ENCODE data around the gene SLC24A4. TPM values are rescaled to one million over a fixed set of nuclear protein-coding genes. Genes with fewer than 3 reads are reported as not detected.
A peak's percentile ranks its signal among the peaks of the same experiment; 100 is the strongest.

Gene SLC24A4
- total and polyA plus RNA-seq, 2 experiments from 2014 or later, result 0.46 to 0.50 TPM

- DNase-seq (ENCODE audit: low spot score), result no peak
- H3K4me3 ChIP-seq, result no peak overlapping the region
- 55% methylated on average over 7 of the region's 7 CpGs for WGBS (ENCODE audit: low lambda C conversion rate, missing lambda C conversion rate)
- TF ChIP-seq EZH2 (IDR thresholded peaks at IDR 0.05; ENCODE audit: borderline replicate concordance) (no peak), EZH2phosphoT487 (IDR thresholded peaks at IDR 0.05; ENCODE audit: low read depth, severe bottlenecking, unreplicated experiment) (no peak), CTCF (IDR thresholded peaks at IDR 0.05; ENCODE audit: poor library complexity) (no peak)
- no peaks in the 10 kb centered on the region for H4K20me1 ChIP-seq (ENCODE audit: insufficient read depth, poor library complexity, severe bottlenecking)
- H3K79me2 ChIP-seq, result no peaks in the 10 kb centered on the region
- H3K27me3 ChIP-seq, result no peaks in the 10 kb centered on the region
- H3K9me3 ChIP-seq (ENCODE audit: low read depth), result no peaks in the 10 kb centered on the region
- no peaks in the 10 kb centered on the region for H3K4me1 ChIP-seq (ENCODE audit: insufficient read depth)
- H2AFZ ChIP-seq, result no peak overlapping the region
- no peaks in the 10 kb centered on the region for H3K36me3 ChIP-seq (replicated peaks; ENCODE audit: insufficient read depth, low read depth)
- H3K4me2 ChIP-seq, result no peak overlapping the region
- H3K9me2 ChIP-seq (replicated peaks; ENCODE audit: insufficient read depth), result no peaks in the 10 kb centered on the region
- H3K27ac ChIP-seq, result peak overlapping the region; percentile 70
Measured at GRCh38 chr14:92413379-92413778, 90.4 kb downstream of the SLC24A4 start.

GRCh38 chr14:92414690-92415445 lies 91.9 kb downstream of the SLC24A4 start:
- 90% methylated on average over 13 of the region's 13 CpGs for WGBS (ENCODE audit: low lambda C conversion rate, missing lambda C conversion rate)
- no peak overlapping the region for H3K4me3 ChIP-seq
- no peaks in the 10 kb centered on the region for H3K9me3 ChIP-seq (ENCODE audit: low read depth)
- H3K27ac ChIP-seq, result no peak overlapping the region
- no peak for DNase-seq (ENCODE audit: low spot score)
- no peak overlapping the region for H3K4me2 ChIP-seq
- no peak for TF ChIP-seq EZH2phosphoT487 (IDR thresholded peaks at IDR 0.05; ENCODE audit: low read depth, severe bottlenecking, unreplicated experiment)
- no peak for TF ChIP-seq CTCF (IDR thresholded peaks at IDR 0.05; ENCODE audit: poor library complexity)
- no peak for TF ChIP-seq EZH2 (IDR thresholded peaks at IDR 0.05; ENCODE audit: borderline replicate concordance)
- no peaks in the 10 kb centered on the region for H3K79me2 ChIP-seq
- H3K36me3 ChIP-seq (replicated peaks; ENCODE audit: insufficient read depth, low read depth), result no peaks in the 10 kb centered on the region
- no peaks in the 10 kb centered on the region for H4K20me1 ChIP-seq (ENCODE audit: insufficient read depth, poor library complexity, severe bottlenecking)
- no peaks in the 10 kb centered on the region for H3K9me2 ChIP-seq (replicated peaks; ENCODE audit: insufficient read depth)
- no peak overlapping the region for H2AFZ ChIP-seq
- no peaks in the 10 kb centered on the region for H3K27me3 ChIP-seq
- H3K4me1 ChIP-seq (ENCODE audit: insufficient read depth), result no peaks in the 10 kb centered on the region

- Histone ChIP-seq H3K4me2 (no peak overlapping the region), H3K9me2 (replicated peaks; ENCODE audit: insufficient read depth) (no peaks in the 10 kb centered on the region), H3K4me1 (ENCODE audit: insufficient read depth) (no peaks in the 10 kb centered on the region), H2AFZ (no peak overlapping the region), H3K27ac (no peak overlapping the region), H3K79me2 (no peaks in the 10 kb centered on the region), H3K9me3 (ENCODE audit: low read depth) (no peaks in the 10 kb centered on the region), H3K4me3 (no peak overlapping the region), H4K20me1 (ENCODE audit: insufficient read depth, poor library complexity, severe bottlenecking) (no peaks in the 10 kb centered on the region), H3K27me3 (no peaks in the 10 kb centered on the region), H3K36me3 (replicated peaks; ENCODE audit: insufficient read depth, low read depth) (no peaks in the 10 kb centered on the region)
- 87% methylated on average over 9 of the region's 9 CpGs for WGBS (ENCODE audit: low lambda C conversion rate, missing lambda C conversion rate)
- no peak for DNase-seq (ENCODE audit: low spot score)
- no peak for TF ChIP-seq EZH2 (IDR thresholded peaks at IDR 0.05; ENCODE audit: borderline replicate concordance)
Measured at GRCh38 chr14:92415969-92416368, 93.0 kb downstream of the SLC24A4 start.

GRCh38 chr14:92416544-92416943 lies 93.6 kb downstream of the SLC24A4 start:
- DNase-seq (ENCODE audit: low spot score), result no peak
- no peak for TF ChIP-seq EZH2 (IDR thresholded peaks at IDR 0.05; ENCODE audit: borderline replicate concordance)
- Histone ChIP-seq H4K20me1 (ENCODE audit: insufficient read depth, poor library complexity, severe bottlenecking) (no peaks in the 10 kb centered on the region), H3K9me3 (ENCODE audit: low read depth) (no peaks in the 10 kb centered on the region), H3K4me2 (no peak overlapping the region), H3K9me2 (replicated peaks; ENCODE audit: insufficient read depth) (no peaks in the 10 kb centered on the region), H3K4me1 (ENCODE audit: insufficient read depth) (no peaks in the 10 kb centered on the region), H3K4me3 (no peak overlapping the region), H2AFZ (no peak overlapping the region), H3K27ac (no peak overlapping the region), H3K36me3 (replicated peaks; ENCODE audit: insufficient read depth, low read depth) (no peaks in the 10 kb centered on the region), H3K79me2 (no peaks in the 10 kb centered on the region), H3K27me3 (no peaks in the 10 kb centered on the region)
- WGBS (ENCODE audit: low lambda C conversion rate, missing lambda C conversion rate), result 82% methylated on average over 2 of the region's 2 CpGs

All from hepatocyte (in vitro differentiated cells).